Lower lobe of right lung (tissue), 2 donors: ENCODE data around the gene NAV2. TPM values are rescaled to one million over a fixed set of nuclear protein-coding genes. Genes with fewer than 3 reads are reported as not detected.

ENCODE experiments used
- ATAC-seq, 2 donors: fragments of 200-7000 bp; cut with Tn5 transposase; one replicate each; pipeline ENCODE4 v1.9.1; 2020 to 2022; ENCODE audit warnings: mild to moderate bottlenecking in 2 of 2, moderate library complexity in 2 of 2
- DNase-seq: peaks from one replicate; pipeline ENCODE4 v3.0.0-alpha.2; 2020
- H3K27ac ChIP-seq: fragments of 200-600 bp; one replicate; pipeline ENCODE4 v1.8.0; 2022
- H3K27me3 ChIP-seq: fragments of 200-600 bp; one replicate; pipeline ENCODE4 v1.8.0; 2022; ENCODE audit warnings: low read depth
- H3K36me3 ChIP-seq: fragments of 200-600 bp; one replicate; pipeline ENCODE4 v1.8.0; 2022; ENCODE audit warnings: mild to moderate bottlenecking
- H3K4me1 ChIP-seq: fragments of 200-600 bp; one replicate; pipeline ENCODE4 v1.8.0; 2022
- H3K4me3 ChIP-seq: fragments of 200-600 bp; one replicate; pipeline ENCODE4 v1.8.0; 2022; ENCODE audit warnings: mild to moderate bottlenecking
- H3K9me3 ChIP-seq: fragments of 200-600 bp; one replicate; pipeline ENCODE4 v1.8.0; 2022
- CTCF ChIP-seq: fragments of 200-600 bp; IDR thresholded peaks from one replicate; pipeline ENCODE4 v1.8.0; 2022; ENCODE audit warnings: antibody characterized with exemption, mild to moderate bottlenecking
- intact Hi-C: fragments of 100-400 bp; cut with DNase I; formaldehyde crosslinking; loops from one replicate; pipeline ENCODE4 v1.11.0; 2022
- total RNA-seq: library from RNA; stranded (reverse); fragmentation: NEBNext Ultra II Directional; extraction: Animal tissue kit (Norgen Biotek cat#: 25700); gene quantifications from one replicate; pipeline ENCODE4 v1.2.1, GENCODE V29; 2021
- donor health status: DM: no; HTN: yes; CAD: no; lungs with severe emphysema.

The NAV2 gene
- total RNA-seq, 1 donor from 2014 or later = 36.9 TPM

GRCh38 chr11:19725379-19726079, 12.9 kb downstream of the NAV2 start:
- Histone ChIP-seq H3K4me1 (peaks cover 45% of the 10 kb centered on the region), H3K9me3 (no peaks in the 10 kb centered on the region), H3K4me3 (no peak overlapping the region), H3K27me3 (no peaks in the 10 kb centered on the region), H3K36me3 (no peaks in the 10 kb centered on the region), H3K27ac (peak overlapping the region; percentile 81)
- ATAC-seq = peak; percentile 90 to 94
- intact Hi-C loops = no loop called here
- DNase-seq = peak; percentile 80
- TF ChIP-seq CTCF = no peak

GRCh38 chr11:19727246-19727645, 14.6 kb downstream of the NAV2 start:
- no peak overlapping the region for H3K4me3 ChIP-seq
- no peak for TF ChIP-seq CTCF
- intact Hi-C loops = no loop called here
- H3K27me3 ChIP-seq = no peaks in the 10 kb centered on the region
- H3K9me3 ChIP-seq = no peaks in the 10 kb centered on the region
- no peaks in the 10 kb centered on the region for H3K36me3 ChIP-seq
- H3K4me1 ChIP-seq = peaks cover 45% of the 10 kb centered on the region
- ATAC-seq = no peak
- no peak for DNase-seq
- H3K27ac ChIP-seq = peak overlapping the region; percentile 81

GRCh38 chr11:19728436-19728835, 15.8 kb downstream of the NAV2 start:
- intact Hi-C loops = no loop called here
- Histone ChIP-seq H3K4me1 (peaks cover 34% of the 10 kb centered on the region), H3K4me3 (no peak overlapping the region), H3K27me3 (no peaks in the 10 kb centered on the region), H3K36me3 (no peaks in the 10 kb centered on the region), H3K9me3 (no peaks in the 10 kb centered on the region), H3K27ac (no peak overlapping the region)
- peak; percentile 58 for DNase-seq
- ATAC-seq = peak in 1 of 2 donors; percentile 39
- no peak for TF ChIP-seq CTCF

GRCh38 chr11:19729141-19729540, 16.5 kb downstream of the NAV2 start:
- DNase-seq (no peak), ATAC-seq (no peak)
- intact Hi-C loops = no loop called here
- H3K27ac ChIP-seq = no peak overlapping the region
- no peak overlapping the region for H3K4me3 ChIP-seq
- H3K36me3 ChIP-seq = no peaks in the 10 kb centered on the region
- H3K27me3 ChIP-seq = no peaks in the 10 kb centered on the region
- H3K9me3 ChIP-seq = no peaks in the 10 kb centered on the region
- no peak for TF ChIP-seq CTCF
- peaks cover 27% of the 10 kb centered on the region for H3K4me1 ChIP-seq

GRCh38 chr11:19730373-19730772, 17.7 kb downstream of the NAV2 start:
- TF ChIP-seq CTCF = no peak
- DNase-seq = no peak
- intact Hi-C loops = no loop called here
- Histone ChIP-seq H3K27ac (no peak overlapping the region), H3K27me3 (no peaks in the 10 kb centered on the region), H3K4me3 (no peak overlapping the region), H3K9me3 (no peaks in the 10 kb centered on the region), H3K4me1 (peaks cover 15% of the 10 kb centered on the region), H3K36me3 (no peaks in the 10 kb centered on the region)
- ATAC-seq = no peak
